NCI-H1105 treated with DMSO at 0.1 percent for 48 hours (cell line): ENCODE measurements around the gene GGT1.
"Not testable (repeated sequence)": the region's sequence is repeated elsewhere in the genome, so short reads cannot be mapped to it uniquely, and the experiment has no call there.

Experiments used
- DNase-seq: peaks from one replicate; lab custom pipeline; 2025; lab: John Stamatoyannopoulos, UW

The GGT1 gene

DNA sequence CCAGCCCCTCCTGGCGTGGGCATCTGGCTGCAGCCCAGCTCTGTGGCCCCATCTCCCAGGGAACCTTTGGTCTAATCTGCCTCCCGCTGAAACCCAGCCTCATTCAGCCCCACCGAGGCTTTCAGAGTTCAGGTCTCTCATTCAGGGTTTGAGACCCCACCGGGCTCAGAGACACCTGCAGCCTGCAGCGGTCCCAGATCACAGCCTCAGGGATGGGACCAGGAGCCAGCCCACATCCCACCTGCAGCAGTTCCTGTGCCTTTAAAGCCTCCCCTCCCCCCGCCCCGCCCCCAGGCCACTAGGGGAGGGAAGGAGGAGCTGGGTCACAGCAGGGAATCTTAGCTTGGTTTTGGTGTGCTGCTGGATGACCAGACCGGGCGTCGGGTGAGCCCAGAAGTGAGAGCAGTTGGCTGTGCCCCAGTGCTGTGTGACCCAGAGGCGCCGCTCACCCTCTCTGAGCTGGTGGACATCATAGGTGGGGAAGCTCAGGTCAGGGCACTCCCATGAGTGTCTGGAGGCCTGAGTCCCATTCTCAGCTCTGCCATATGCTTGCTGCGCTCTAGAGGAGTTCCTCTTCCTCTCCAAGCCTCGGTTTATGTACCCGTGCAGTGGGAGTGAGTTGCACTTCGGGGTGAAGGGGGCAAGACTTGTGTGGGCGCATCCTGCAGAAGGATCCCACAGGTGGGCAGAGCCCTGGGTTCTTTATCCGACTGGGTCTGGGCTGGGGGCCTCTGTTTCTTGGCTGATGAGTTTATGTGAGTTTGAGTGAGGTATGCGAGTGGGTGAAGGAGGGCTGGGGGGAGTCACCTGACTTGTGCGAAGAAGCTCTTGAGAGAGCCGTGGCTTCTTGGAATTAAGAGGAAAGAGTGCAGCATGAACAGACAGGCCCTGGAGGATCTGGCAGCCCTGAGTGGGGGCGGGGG, at the start of gene GGT1:
TSS of gene GGT1 (plus strand) at position 347 of the 923 bp plus-strand sequence. CDS start 7,889 bp downstream, outside the sequence.
- DNase-seq = not testable (repeated sequence)

DNA sequence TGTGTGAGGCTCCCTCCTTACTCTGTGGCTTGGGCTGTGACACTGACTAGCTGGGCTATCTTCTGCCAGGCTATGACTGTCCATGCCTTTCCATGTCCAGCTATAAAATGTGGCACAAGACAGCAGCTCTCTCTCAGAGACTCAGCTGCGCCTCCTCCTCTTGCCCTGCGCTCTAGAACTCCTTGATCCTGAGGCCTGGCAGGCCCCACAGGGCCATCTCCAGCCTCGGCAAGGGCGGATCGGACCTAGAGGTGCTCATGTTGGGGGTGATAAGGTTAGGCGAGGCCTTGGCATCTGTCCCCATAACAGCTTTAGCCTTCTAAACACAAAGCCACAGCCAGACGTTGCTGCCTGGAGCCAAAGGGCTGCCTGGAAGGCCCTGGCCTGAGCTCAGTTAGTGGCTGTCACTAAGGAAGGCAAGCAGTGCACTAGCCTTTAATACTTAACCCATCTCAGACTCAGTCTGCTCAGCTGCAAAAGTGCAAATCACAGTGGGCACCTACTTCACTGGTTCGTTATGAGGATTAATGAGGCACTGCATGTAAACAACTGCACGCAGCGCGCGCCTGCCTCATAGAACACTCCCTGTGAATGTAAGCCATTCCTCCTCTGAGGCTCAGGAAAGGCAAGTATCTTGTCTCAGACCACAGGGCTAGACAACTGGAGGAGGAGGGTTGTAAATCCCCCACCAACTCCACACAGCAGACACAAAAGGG, 49.2 kb upstream of the GGT1 start:
- DNase-seq = no peak

DNA sequence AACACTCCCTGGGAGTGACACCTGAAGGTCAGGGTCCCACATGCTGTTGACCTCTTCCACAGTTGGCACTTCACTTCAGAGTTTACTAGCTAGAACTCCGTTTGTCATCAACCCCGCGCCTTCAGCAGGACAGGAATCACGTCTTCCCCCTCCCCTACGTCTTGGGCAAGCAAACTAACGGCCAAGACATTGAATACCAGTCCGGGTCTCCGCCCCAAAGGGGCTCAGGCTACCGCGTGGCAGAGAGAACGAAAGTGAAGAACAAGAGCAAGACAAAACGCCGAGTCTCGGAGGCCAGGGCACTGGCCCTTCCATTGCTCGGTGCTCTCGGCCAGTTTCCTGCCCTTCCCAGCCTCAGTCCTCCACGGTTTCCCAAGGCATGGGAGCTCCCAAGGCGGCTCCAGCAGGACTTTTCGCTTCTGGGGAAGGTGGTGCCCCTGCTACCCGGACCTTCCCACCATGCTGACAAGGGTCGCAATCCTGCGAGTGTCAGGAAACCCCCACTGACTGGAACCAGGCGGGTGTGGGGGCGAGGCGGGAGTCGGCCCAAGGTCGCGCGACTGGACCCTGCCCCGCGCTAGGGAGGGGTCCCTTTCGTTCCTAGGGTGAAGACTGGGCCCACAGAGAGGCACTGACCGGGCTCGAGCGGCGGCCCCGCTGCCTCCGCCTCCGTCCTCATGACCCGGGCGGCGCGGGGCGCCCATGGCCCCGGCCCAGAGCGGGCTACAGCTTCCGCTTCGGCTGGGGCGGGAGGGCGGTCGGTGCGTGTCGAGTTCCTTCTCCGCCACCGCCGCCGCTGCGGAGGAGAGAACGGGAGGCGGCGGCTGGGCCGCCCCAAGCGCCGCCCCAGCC, 48.5 kb upstream of the GGT1 start, which contains the start of gene GUCD1:
TSS of gene GUCD1 (minus strand) at position 826 of the 852 bp plus-strand sequence. CDS start at position 679, 147 bp downstream.
- no peak for DNase-seq

DNA sequence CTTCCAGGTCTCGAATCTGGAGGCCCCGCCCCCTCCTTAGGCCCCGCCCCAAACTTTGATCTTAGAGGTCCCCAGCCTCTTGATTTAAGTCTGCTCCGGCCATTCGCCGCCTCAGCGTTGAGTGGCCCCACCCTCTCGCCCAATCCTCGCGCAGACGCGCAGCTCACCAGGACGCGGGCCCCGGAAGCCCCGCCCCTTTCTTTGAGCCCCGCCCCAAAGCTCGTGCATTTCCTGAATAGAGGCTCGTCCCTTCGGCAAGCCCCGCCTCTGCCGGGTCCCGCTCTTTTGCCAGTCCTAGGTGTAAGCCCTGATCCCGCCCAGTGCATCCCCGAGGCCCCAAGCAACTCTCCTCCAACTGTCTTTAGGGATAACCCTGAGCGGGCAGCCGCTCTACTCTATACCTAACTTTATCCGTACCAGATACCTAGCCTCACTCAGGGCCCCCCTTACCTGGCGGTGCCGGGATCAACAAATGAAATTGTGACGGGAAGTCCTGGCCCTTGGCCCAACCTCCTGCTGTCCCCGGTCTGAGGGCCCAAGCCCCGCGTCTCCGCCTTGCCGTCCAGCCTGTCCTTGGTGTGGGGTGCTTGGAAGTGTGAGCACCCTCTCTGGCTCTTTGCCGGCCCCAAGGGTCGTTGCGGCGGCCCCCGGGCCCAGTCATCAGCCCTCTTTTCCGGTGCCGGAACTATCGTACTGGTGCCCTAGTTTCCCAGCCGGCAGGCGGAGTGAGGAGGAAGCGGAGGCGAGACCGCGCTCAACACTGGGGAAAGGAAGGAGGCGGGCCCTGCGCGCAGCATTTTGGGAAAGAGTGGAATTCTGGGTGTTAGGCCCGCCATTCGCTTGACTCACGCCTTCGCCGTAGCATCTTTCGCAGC, 47.6 kb upstream of the GGT1 start, which contains the start of gene SNRPD3:
TSS of gene SNRPD3 (plus strand) at position 835 of the 875 bp plus-strand sequence. CDS start 1,676 bp downstream, outside the sequence.
- DNase-seq = peak; percentile 95

DNA sequence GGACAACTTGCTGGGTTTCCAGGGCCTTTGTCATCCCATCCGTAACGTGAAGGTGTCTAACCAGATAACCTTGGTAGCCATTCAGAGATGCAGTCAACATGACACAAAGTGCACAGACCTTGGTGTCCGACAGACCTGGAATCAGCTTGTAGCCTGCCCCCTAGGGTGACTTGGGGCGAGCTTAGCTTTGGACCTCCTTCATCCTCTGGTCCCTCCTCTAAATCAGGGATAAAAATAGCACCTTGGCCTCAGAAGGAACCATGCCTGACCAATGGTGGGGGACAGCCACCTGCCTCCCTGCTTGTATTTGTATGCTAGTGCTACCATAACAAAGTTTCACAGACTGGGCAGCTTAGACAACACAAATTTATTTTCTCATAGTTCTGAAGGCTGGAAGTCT, 43.5 kb upstream of the GGT1 start:
- DNase-seq = no peak

DNA sequence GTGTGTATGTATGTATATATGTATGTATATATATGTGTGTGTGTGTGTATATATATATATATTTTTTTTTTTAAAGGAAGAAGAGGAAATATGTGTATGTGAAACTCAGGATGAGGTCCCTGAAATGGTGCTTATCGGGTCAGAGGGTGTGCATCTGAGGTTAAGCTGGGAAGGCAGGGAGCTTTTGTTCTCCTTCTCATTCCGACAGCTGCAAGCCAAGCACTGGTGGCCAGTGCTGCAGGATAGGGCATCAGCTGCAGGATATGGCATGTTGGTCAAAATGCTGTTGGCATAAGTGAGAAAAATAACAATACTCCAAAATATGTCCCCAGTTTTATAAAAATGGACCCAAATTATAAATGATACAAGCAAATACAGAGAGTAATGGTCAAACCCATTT, 39.7 kb upstream of the GGT1 start:
- no peak for DNase-seq

DNA sequence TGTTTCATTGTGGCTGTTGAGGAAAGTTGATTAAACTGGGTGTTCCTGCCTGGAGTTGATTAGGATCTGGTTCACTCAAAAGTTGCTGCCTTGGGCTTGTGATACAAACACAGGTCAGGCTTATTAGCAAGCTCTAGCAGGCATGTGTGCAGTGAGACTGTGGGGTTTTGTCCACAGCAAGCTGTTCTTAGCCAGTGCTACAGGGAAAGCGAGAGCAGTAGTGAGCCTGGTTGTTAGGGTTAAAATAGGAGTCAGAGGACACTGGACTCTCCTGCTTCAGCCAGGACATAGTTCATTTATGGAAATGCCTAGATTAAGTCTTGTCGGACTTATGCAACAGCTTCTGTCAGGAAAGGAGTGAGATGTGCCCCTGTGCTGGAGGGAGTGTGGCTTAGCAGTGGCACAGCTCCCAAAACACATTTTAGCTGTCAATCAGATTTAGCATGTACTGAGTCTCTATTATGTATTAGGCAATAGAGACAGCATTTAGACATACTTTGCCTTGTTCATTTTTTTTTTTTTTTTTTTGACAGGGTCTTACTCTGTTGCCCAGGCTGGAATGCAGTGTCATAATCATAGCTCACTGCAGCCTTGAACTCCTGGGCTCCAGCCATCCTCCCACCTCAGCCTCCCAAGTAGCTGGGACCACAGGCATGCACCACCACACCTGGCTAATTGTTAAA, 38.5 kb upstream of the GGT1 start:
- DNase-seq = no peak

DNA sequence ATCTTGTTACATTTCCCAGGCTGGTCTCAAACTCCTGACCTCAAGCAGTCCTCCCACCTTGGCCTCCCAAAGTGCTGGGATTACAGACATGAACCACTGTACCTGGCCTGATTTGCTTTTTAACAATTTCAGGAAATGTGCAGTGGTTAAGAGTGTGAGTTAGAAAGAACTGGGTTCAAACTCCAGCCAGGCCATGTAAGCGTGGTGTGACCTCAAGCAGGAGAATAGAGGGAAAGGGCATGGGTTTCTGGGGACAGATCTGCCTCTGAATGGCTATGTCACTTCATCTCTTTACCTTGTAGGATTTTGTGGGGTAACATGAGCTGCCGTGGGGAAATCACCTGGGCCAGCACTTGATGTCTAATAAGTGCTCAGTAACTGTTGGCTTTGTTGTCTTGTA, 37.9 kb upstream of the GGT1 start:
- DNase-seq = no peak

DNA sequence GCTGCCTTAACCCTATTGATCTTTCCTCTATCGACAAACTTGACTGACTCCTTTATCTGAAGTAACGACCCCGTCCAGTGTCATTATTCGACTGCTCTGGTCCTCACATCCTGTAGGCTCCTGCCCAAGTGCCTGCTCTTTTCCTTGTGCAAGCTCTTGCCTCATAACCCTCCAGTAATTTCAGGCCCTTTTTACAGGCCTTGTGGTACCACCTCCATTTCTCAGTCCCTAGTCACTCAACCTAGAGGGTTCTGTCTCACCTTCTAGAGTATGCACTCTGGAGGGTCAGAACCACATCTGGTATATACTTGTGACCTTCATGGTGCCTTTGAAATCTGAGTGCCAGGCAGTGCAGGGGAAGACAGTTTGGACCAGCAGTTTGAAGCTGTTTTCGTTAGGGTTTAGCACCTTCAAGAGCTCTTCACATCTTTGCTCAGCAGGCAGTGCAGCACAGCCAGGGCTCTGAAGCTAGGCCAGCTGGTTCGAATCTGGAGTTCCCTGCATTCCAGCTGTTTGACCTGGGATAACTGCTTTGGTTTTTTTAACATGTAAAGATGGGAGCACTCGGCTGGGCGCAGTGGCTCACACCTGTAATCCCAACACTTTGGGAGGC, 36.0 kb upstream of the GGT1 start:
- no peak for DNase-seq

DNA sequence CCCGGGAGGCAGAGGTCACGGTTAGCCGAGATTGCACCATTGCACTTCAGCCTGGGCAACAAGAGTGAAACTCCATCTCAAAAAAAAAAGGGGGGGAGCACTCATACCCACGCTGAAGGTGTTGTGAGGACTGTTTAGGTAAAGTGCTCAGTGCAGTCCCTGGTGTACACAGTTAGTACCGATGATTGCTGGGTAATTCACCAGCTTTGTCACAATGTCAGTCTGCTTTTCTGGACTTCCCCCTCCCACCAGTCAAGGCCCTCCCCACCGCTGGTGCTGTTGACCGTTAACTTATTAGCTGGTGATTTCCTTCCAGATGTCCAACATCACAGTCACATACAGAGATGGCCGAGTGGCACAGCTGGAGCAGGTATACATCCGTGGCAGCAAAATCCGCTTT, 35.3 kb upstream of the GGT1 start:
- DNase-seq = no peak

DNA sequence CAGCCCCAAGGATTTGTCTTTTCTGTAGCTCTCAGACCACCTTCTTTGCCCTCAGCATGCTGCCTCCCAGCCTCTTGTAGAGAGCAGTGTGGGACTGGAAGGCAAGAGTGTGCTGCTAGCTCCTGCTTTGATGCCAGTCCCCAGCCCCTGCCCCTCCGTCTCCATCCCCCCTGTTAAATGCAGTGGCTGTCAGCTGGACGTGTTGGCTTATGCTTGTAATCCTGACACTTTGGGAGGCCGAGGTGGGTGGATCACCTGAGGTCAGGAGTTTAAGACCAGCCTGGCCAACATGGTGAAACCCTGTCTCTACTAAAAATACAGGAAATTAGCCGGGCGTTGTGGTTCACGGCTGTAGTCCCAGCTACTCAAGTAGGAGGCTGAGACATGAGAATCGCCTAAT, 31.7 kb upstream of the GGT1 start:
- DNase-seq = no peak

DNA sequence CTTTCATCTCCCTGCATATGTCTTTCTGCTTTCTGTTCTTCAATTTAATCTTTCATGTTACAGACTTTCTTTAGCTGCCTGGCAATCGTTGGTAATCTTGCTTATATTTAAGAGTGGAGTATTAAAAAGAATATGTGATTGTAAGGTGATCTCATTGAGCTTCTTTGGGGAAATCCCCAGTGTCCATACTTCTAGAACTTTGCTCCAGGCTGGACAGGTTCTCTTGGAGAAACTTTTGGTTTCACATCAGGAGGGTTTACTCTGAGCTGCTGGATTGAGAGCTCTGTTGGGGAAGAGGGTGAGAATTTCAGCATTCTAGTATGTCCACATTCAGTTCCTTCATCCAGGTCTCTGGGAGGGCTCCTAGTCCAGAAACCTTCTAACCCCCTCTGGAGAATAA, 26.2 kb upstream of the GGT1 start:
- no peak for DNase-seq

DNA sequence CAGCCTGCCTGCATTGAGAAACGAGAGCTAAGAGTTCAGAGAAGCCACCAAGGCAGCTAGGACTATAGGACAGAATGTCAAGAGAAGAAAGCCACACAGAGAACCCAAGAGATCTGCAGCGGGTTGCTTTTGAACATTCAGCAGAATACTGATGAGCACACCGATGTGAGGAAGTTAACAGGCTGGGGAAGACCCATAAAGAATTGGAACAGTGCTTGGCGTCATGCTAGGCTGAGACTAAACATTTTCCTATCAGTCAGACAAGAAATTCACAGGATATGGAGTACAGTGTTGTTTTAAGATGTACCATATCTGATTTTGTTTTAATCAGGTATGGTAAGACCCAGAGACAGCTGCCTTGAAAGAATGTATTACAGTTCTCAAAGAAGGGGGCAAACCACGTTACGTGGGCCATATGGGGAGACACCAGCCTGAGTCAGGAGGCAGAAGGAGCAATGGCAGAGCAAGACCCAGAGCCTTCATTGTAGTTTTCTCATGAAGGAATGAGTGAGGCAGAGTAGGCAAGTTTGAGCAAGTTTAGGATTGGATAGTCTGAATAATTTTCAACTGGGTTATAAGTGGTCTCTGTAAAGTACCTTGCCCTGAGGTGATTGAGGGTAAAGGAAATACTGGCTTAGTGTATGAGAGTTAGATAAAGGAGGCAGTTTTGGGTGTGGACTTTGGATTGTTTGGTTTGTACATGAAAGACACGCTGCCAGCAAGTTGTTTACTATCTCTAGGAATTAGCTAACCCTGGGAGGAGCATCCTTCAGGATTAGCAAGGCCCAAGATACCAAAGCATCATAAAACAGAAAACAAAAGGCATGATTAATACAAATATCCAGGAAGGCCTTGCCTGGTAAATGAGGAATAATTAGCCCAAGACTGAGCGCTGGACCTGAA, 24.4 kb upstream of the GGT1 start:
- DNase-seq = peak; percentile 17

DNA sequence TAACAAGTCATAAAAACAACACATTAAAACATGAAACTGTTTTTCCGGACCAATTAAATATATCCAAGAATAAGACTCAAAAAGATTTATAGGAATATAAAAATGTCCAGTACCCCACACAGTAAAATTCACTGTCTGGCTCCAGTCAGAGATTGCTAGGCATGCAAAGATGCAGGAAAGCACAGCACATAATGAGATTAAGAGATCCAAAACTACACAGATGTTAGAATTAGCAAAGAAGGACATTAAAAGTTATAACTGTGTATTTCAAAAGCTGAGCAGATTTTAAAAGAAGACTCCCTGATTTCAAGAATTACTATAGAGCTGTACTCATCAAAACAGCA, 23.8 kb upstream of the GGT1 start:
- no peak for DNase-seq

DNA sequence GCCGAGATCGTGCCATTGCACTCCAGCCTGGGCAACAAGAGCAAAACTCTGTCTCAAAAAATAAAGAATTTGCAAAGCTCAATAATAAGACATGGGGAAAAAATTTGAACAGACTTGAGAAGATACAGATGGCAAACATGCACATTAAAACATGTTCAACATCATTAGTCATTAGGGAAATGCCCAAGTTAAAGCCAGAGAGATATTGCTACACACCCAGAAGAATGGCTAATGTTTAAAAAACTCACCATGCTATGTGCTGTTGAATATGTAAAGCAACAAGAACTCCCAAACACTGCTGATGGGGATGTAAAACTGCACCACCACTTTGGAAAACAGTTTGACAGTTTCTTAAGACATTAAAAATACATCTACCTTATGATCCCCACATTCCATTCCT, 22.7 kb upstream of the GGT1 start:
- DNase-seq = no peak

DNA sequence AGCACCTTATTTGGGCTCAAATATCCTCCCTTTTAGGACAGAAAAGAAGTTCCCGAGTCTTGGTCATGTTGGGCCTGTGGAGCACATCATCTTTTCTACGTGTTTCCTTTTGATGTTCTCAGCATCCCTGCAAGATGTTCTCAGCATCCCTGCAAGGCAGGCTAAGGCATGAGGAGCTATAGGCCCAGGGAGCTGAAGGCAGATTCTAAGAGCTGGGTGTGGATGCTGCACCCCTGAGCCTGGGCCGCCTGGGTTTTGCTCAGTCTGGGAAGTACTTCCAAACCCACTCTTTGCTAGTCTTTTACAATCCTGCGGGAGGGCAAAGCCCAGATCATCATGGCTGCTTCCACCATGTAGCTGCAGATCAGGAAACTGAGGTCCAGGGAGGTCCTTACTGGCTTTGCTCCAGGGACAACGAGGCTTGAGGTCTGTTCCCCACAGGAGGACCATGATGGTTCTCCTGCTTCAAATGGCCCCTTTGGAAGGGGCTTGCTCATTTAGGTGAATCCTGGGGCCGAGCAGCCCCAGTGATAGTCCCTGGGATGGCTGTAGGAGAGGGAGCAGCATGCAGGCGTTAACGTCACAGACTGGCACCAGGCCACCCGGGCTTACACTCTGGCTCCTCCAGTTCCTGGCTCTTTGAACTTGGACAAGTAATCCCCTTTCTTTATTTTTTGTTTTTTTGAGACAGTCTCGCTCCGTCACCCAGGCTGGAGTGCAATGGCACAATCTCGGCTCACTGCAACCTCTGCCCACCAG, 20.8 kb upstream of the GGT1 start:
- DNase-seq = no peak

DNA sequence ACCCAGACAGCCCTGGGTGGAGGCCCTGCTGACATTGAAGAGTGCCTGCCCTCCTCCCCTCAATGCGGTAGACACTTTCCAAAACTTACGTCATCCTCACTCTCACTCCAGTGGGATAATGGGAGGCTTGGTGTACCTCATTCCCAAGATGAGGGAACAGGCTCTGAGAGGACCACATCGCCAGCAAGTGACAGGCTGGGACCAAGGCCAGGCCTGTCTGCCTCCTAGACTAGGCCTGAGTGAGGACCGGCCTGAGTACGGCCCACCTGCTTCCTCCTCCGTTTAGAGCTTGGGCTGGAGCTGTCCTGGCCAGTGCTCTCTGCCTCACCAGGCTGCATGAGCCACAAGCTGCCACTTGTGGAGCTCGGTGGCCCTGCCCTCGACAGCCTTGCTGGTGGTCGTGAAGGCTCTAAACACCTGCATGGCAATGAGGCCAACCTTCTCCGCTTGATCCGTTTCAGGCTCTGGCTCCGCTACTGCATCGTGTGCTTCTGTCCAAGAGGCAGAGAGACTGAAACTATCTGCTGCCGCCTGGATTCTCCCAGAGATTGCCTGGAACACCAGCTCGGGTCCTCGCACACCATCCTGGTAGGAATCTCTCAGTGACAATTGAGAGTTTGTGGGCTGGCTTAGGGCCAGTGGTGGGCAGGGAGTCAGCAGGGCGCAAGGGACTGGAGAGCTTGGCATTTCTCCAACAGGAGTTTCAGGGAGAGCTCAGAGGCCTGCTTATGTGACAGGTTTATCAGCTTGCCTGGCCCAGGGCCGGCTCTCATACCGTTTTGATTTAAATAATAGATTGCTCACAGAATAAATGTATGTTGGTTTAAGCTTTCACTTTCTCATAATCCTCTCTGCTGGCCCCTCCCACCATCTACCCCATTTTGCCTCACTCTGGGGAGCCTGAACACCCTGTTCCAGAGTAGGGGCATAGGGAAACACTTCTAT, 19.5 kb upstream of the GGT1 start:
- DNase-seq = peak; percentile 91
